WTC11 (cell line): ENCODE data around the gene LIPI. TPM values are rescaled to one million over a fixed set of nuclear protein-coding genes. Genes with fewer than 3 reads are reported as not detected.

Experiments used
- ATAC-seq: fragments of 200-7000 bp; cut with Tn5 transposase; 2 replicates; pipeline ENCODE4 v1.10.0; 2021; ENCODE audit warnings: mild to moderate bottlenecking, moderate library complexity
- CTCF ChIA-PET: fragments of 300-600 bp; sonication (Branson Sonifier 250); formaldehyde crosslinking; loops from one replicate; lab custom pipeline; 2021; ENCODE audit warnings: antibody characterized with exemption; lab: Charles Lee
- POLR2A ChIA-PET: fragments of 350-600 bp; sonication (Branson Sonifier 250); formaldehyde crosslinking; loops from one replicate; lab custom pipeline; 2021; ENCODE audit warnings: antibody characterized with exemption; lab: Charles Lee
- DNase-seq: peaks from one replicate; pipeline ENCODE4 v3.0.0; 2021; ENCODE audit warnings: low spot score
- H3K27ac Mint-ChIP-seq: 2 replicates; pipeline ENCODE4 v1.8.0; 2021; ENCODE audit warnings: mixed read lengths
- H3K27me3 Mint-ChIP-seq: 2 replicates; pipeline ENCODE4 v1.8.0; 2021; ENCODE audit warnings: low read depth, mild to moderate bottlenecking, moderate library complexity, mixed read lengths
- H3K36me3 Mint-ChIP-seq: 2 replicates; pipeline ENCODE4 v1.8.0; 2021; ENCODE audit warnings: mixed read lengths
- H3K4me1 Mint-ChIP-seq: 2 replicates; pipeline ENCODE4 v1.8.0; 2022; ENCODE audit warnings: mixed read lengths
- H3K4me3 Mint-ChIP-seq: 2 replicates; pipeline ENCODE4 v1.8.0; 2021; ENCODE audit warnings: mild to moderate bottlenecking, moderate library complexity, mixed read lengths
- H3K9me3 Mint-ChIP-seq: 2 replicates; pipeline ENCODE4 v1.8.0; 2021; ENCODE audit warnings: mixed read lengths
- CBFB ChIP-seq: sonication (generic); formaldehyde crosslinking; IDR thresholded peaks from 2 replicates; pipeline ENCODE4 v1.8.1; 2022; ENCODE audit warnings: mild to moderate bottlenecking, low read depth, missing genetic modification reagents
- EMX1 ChIP-seq: fragments of 250-450 bp; sonication (Bioruptor Pico); IDR thresholded peaks from 2 replicates; pipeline ENCODE4 v1.8.0; 2021; ENCODE audit warnings: mild to moderate bottlenecking
- FOXK1 ChIP-seq: sonication (generic); formaldehyde crosslinking; IDR thresholded peaks from 2 replicates; pipeline ENCODE4 v1.8.0; 2022; ENCODE audit warnings: mild to moderate bottlenecking, moderate library complexity, missing genetic modification reagents
- GRHL2 ChIP-seq: fragments of 250-450 bp; sonication (Bioruptor Pico); IDR thresholded peaks from 2 replicates; pipeline ENCODE4 v1.8.0; 2022; ENCODE audit warnings: mild to moderate bottlenecking, moderate library complexity; ENCODE audit not compliant: insufficient replicate concordance, severe bottlenecking
- HMGA2 ChIP-seq: fragments of 250-450 bp; sonication (Bioruptor Pico); IDR thresholded peaks from 2 replicates; pipeline ENCODE4 v1.4.0; 2021; ENCODE audit warnings: mild to moderate bottlenecking, moderate library complexity
- IRF1 ChIP-seq: sonication (generic); formaldehyde crosslinking; IDR thresholded peaks from 2 replicates; pipeline ENCODE4 v1.8.0; 2023; ENCODE audit warnings: missing genetic modification reagents
- KAT7 ChIP-seq: sonication (generic); formaldehyde crosslinking; IDR thresholded peaks from 2 replicates; pipeline ENCODE4 v1.8.1; 2023; ENCODE audit warnings: missing genetic modification reagents, mild to moderate bottlenecking, borderline replicate concordance
- NFATC4 ChIP-seq: fragments of 250-450 bp; sonication (Bioruptor Pico); IDR thresholded peaks from 2 replicates; pipeline ENCODE4 v1.9.0; 2021; ENCODE audit warnings: mild to moderate bottlenecking
- NR2C2 ChIP-seq: sonication (generic); formaldehyde crosslinking; IDR thresholded peaks from 2 replicates; pipeline ENCODE4 v1.8.0; 2022; ENCODE audit warnings: mild to moderate bottlenecking, missing genetic modification reagents
- PREB ChIP-seq: sonication (generic); formaldehyde crosslinking; IDR thresholded peaks from 2 replicates; pipeline ENCODE4 v1.8.1; 2022; ENCODE audit warnings: mild to moderate bottlenecking, missing genetic modification reagents, moderate library complexity, borderline replicate concordance
- SP1 ChIP-seq: sonication (generic); formaldehyde crosslinking; conservative IDR thresholded peaks from 2 replicates; pipeline ENCODE4 v1.8.1; 2022; ENCODE audit warnings: missing genetic modification reagents
- ZBTB21 ChIP-seq: sonication (generic); formaldehyde crosslinking; IDR thresholded peaks from 2 replicates; pipeline ENCODE4 v1.8.1; 2023; ENCODE audit warnings: mild to moderate bottlenecking, missing genetic modification reagents, borderline replicate concordance
- ZNF138 ChIP-seq: sonication (generic); formaldehyde crosslinking; conservative IDR thresholded peaks from 2 replicates; pipeline ENCODE4 v1.8.1; 2022; ENCODE audit warnings: mild to moderate bottlenecking, moderate library complexity, missing genetic modification reagents
- ZNF219 ChIP-seq: sonication (generic); formaldehyde crosslinking; IDR thresholded peaks from 2 replicates; pipeline ENCODE4 v1.8.0; 2023; ENCODE audit warnings: missing genetic modification reagents, mild to moderate bottlenecking, borderline replicate concordance
- ZNF396 ChIP-seq: fragments of 250-450 bp; sonication (Bioruptor Pico); IDR thresholded peaks from 2 replicates; pipeline ENCODE4 v1.8.0; 2021; ENCODE audit warnings: mild to moderate bottlenecking, moderate library complexity, borderline replicate concordance
- ZNF423 ChIP-seq: fragments of 250-450 bp; sonication (Bioruptor Pico); IDR thresholded peaks from 2 replicates; pipeline ENCODE4 v2.1.2; 2022; ENCODE audit warnings: mild to moderate bottlenecking, moderate library complexity
- ZNF425 ChIP-seq: fragments of 250-450 bp; sonication (Bioruptor Pico); conservative IDR thresholded peaks from 2 replicates; pipeline ENCODE4 v1.9.0; 2021; ENCODE audit warnings: mild to moderate bottlenecking
- total RNA-seq: library from RNA; stranded (reverse); gene quantifications from 3 replicates; pipeline ENCODE4 v1.2.3, GENCODE V29; 2021
- TF ChIP-seq, protein P1 (sequence below): sonication (generic); formaldehyde crosslinking; IDR thresholded peaks from 2 replicates; pipeline ENCODE4 v1.8.1; 2022; ENCODE audit warnings: low read depth, mild to moderate bottlenecking, moderate library complexity, missing genetic modification reagents, borderline replicate concordance
- TF ChIP-seq, protein P2 (sequence below): sonication (generic); formaldehyde crosslinking; conservative IDR thresholded peaks from 2 replicates; pipeline ENCODE4 v1.8.1; 2022; ENCODE audit warnings: mild to moderate bottlenecking, missing genetic modification reagents
- TF ChIP-seq, protein P3 (sequence below): sonication (generic); formaldehyde crosslinking; IDR thresholded peaks from 2 replicates; pipeline ENCODE4 v1.8.1; 2023; ENCODE audit warnings: mild to moderate bottlenecking, missing genetic modification reagents, borderline replicate concordance
- TF ChIP-seq, protein P4 (sequence below): fragments of 250-450 bp; sonication (Bioruptor Pico); IDR thresholded peaks from 2 replicates; pipeline ENCODE4 v1.9.0; 2021; ENCODE audit warnings: moderate library complexity, mild to moderate bottlenecking, inconsistent platforms, borderline replicate concordance

LIPI gene
- total RNA-seq, 1 experiment from 2014 or later = not detected

GRCh38 chr21:14071902-14072734 lies 138.6 kb downstream of the LIPI start:
- ChIA-PET POLR2A (no interaction called here), CTCF (no interaction called here)
- peaks cover 12% of the 10 kb centered on the region; the same call in 1 of the 2 replicates for H3K36me3 Mint-ChIP-seq
- H3K9me3 Mint-ChIP-seq = 0 out of 2 replicates have a peak, but pooled peaks cover 4% of the 10 kb centered on the region
- H3K4me3 Mint-ChIP-seq = no peak overlapping the region
- ATAC-seq (no peak), DNase-seq (no peak)
- H3K4me1 Mint-ChIP-seq = peaks cover 3% of the 10 kb centered on the region; the same call in 1 of the 2 replicates
- TF ChIP-seq, protein P1, sequence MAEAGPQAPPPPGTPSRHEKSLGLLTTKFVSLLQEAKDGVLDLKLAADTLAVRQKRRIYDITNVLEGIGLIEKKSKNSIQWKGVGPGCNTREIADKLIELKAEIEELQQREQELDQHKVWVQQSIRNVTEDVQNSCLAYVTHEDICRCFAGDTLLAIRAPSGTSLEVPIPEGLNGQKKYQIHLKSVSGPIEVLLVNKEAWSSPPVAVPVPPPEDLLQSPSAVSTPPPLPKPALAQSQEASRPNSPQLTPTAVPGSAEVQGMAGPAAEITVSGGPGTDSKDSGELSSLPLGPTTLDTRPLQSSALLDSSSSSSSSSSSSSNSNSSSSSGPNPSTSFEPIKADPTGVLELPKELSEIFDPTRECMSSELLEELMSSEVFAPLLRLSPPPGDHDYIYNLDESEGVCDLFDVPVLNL (CRISPR knock-in tag) = no peak
- TF ChIP-seq ZNF425 = no peak
- no peak for TF ChIP-seq IRF1
- no peak for TF ChIP-seq FOXK1 (CRISPR knock-in tag)
- TF ChIP-seq SP1 (CRISPR knock-in tag) = no peak
- TF ChIP-seq EMX1 = no peak
- TF ChIP-seq ZBTB21 (CRISPR knock-in tag) = no peak
- no peak for TF ChIP-seq NR2C2 (CRISPR knock-in tag)
- TF ChIP-seq, protein P2, sequence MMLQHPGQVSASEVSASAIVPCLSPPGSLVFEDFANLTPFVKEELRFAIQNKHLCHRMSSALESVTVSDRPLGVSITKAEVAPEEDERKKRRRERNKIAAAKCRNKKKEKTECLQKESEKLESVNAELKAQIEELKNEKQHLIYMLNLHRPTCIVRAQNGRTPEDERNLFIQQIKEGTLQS (CRISPR knock-in tag) = no peak
- TF ChIP-seq PREB = no peak
- TF ChIP-seq CBFB (CRISPR knock-in tag) = no peak
- no peak for TF ChIP-seq KAT7
- TF ChIP-seq HMGA2 (CRISPR knock-in tag) = no peak
- TF ChIP-seq ZNF396 (CRISPR knock-in tag) = no peak
- TF ChIP-seq NFATC4 = no peak
- no peak overlapping the region for H3K27ac Mint-ChIP-seq
- no peaks in the 10 kb centered on the region for H3K27me3 Mint-ChIP-seq

GRCh38 chr21:14070968-14071367 lies 139.8 kb downstream of the LIPI start:
- no peaks in the 10 kb centered on the region for H3K9me3 Mint-ChIP-seq
- H3K36me3 Mint-ChIP-seq = peaks cover 9% of the 10 kb centered on the region; the same call in 1 of the 2 replicates
- CTCF ChIA-PET = no interaction called here
- H3K27ac Mint-ChIP-seq = no peak overlapping the region
- DNase-seq (no peak), ATAC-seq (no peak)
- no peaks in the 10 kb centered on the region for H3K4me1 Mint-ChIP-seq
- POLR2A ChIA-PET = no interaction called here
- H3K27me3 Mint-ChIP-seq = no peaks in the 10 kb centered on the region
- no peak overlapping the region for H3K4me3 Mint-ChIP-seq
- TF ChIP-seq PREB (no peak), ZNF219 (no peak), KAT7 (no peak), ZNF423 (CRISPR knock-in tag) (no peak), GRHL2 (CRISPR knock-in tag) (no peak), ZNF138 (CRISPR knock-in tag) (no peak), SP1 (CRISPR knock-in tag) (no peak)
- TF ChIP-seq, protein P3, sequence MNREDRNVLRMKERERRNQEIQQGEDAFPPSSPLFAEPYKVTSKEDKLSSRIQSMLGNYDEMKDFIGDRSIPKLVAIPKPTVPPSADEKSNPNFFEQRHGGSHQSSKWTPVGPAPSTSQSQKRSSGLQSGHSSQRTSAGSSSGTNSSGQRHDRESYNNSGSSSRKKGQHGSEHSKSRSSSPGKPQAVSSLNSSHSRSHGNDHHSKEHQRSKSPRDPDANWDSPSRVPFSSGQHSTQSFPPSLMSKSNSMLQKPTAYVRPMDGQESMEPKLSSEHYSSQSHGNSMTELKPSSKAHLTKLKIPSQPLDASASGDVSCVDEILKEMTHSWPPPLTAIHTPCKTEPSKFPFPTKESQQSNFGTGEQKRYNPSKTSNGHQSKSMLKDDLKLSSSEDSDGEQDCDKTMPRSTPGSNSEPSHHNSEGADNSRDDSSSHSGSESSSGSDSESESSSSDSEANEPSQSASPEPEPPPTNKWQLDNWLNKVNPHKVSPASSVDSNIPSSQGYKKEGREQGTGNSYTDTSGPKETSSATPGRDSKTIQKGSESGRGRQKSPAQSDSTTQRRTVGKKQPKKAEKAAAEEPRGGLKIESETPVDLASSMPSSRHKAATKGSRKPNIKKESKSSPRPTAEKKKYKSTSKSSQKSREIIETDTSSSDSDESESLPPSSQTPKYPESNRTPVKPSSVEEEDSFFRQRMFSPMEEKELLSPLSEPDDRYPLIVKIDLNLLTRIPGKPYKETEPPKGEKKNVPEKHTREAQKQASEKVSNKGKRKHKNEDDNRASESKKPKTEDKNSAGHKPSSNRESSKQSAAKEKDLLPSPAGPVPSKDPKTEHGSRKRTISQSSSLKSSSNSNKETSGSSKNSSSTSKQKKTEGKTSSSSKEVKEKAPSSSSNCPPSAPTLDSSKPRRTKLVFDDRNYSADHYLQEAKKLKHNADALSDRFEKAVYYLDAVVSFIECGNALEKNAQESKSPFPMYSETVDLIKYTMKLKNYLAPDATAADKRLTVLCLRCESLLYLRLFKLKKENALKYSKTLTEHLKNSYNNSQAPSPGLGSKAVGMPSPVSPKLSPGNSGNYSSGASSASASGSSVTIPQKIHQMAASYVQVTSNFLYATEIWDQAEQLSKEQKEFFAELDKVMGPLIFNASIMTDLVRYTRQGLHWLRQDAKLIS (CRISPR knock-in tag) = no peak
- TF ChIP-seq, protein P4, sequence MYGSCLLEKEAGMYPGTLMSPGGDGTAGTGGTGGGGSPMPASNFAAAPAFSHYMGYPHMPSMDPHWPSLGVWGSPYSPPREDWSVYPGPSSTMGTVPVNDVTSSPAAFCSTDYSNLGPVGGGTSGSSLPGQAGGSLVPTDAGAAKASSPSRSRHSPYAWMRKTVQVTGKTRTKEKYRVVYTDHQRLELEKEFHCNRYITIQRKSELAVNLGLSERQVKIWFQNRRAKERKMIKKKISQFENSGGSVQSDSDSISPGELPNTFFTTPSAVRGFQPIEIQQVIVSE = no peak
- TF ChIP-seq, protein P1 (CRISPR knock-in tag) = no peak
